HepG2 (cell line): ENCODE results near the gene CDK13. TPM values are rescaled to one million over a fixed set of nuclear protein-coding genes. Genes with fewer than 3 reads are reported as not detected.

Source experiments
- ATAC-seq: fragments of 200-7000 bp; cut with Tn5 transposase; 3 replicates; pipeline ENCODE4 v1.9.1; 2020; ENCODE audit warnings: mild to moderate bottlenecking, moderate library complexity
- BruUV-seq: library from RNA; stranded (reverse); fragments of 400-500 nt; replicated peaks from 2 replicates; lab custom pipeline; 2021; lab: Mats Ljungman, UMichigan
- CTCF ChIA-PET: fragments of 300-600 bp; formaldehyde crosslinking; extraction: SDS; loops from one replicate; lab custom pipeline; 2021; ENCODE audit warnings: low total read pairs, inconsistent platforms, low intra/inter-chr PET ratio; lab: Yijun Ruan, JAX
- POLR2A ChIA-PET: fragments of 350-600 bp; sonication (Branson Sonifier 250); formaldehyde crosslinking; loops from one replicate; lab custom pipeline; 2020; ENCODE audit warnings: antibody characterized with exemption, inconsistent platforms; lab: Yijun Ruan, JAX
- DNase-seq: peaks from one replicate; pipeline ENCODE4 v3.0.0-alpha.2; 2015; ENCODE audit warnings: low spot score
- FAIRE-seq: peaks from 3 replicates; lab custom pipeline; 2011; peaks lifted over from hg19 to GRCh38; lab: Jason Lieb, UNC
- H2AFZ ChIP-seq: one replicate; pipeline ENCODE4 v1.6.1; 2011; ENCODE audit warnings: low read length, inconsistent platforms
- H3K27ac ChIP-seq: fragments of 300-600 bp; 3 replicates; pipeline ENCODE4 v1.8.0; 2011; ENCODE audit warnings: mixed run types, mild to moderate bottlenecking, mixed read lengths, low read length, inconsistent platforms; ENCODE audit not compliant: insufficient read depth; ENCODE audit errors: extremely low read length
- H3K27me3 ChIP-seq, 2 experiments: fragments of 200-600 bp in 1 of 2; 2 replicates in 1 of 2; 3 replicates in 1 of 2; pipeline versions ENCODE4 v1.6.0 to v1.8.0; 2011; ENCODE audit warnings: low read length in 2 of 2, mild to moderate bottlenecking in 2 of 2, moderate library complexity in 2 of 2, inconsistent platforms in 1 of 2; ENCODE audit not compliant: insufficient read depth in 2 of 2, control insufficient read depth in 1 of 2
- H3K36me3 ChIP-seq, 2 experiments: fragments of 200-600 bp in 1 of 2; replicated peaks in 1 of 2; 2 replicates in 1 of 2; 3 replicates in 1 of 2; pipeline versions ENCODE4 v1.5.1 to v1.8.0; 2011; ENCODE audit warnings: low read length in 2 of 2, inconsistent platforms in 1 of 2; ENCODE audit not compliant: insufficient read depth in 2 of 2, control insufficient read depth in 1 of 2
- H3K4me1 ChIP-seq: 2 replicates; pipeline ENCODE4 v1.5.1; 2012; ENCODE audit warnings: low read length, inconsistent platforms; ENCODE audit not compliant: insufficient read depth
- H3K4me2 ChIP-seq: 2 replicates; pipeline ENCODE4 v1.6.0; 2011; ENCODE audit warnings: low read depth, low read length, inconsistent platforms
- H3K4me3 ChIP-seq, 3 experiments: fragments of 200-600 bp in 1 of 3; sonication (generic), shearing (Covaris generic) in 1 of 3; replicated peaks in 1 of 3; 2 replicates each; pipeline ENCODE4 v1.5.1; 2011 to 2016; ENCODE audit warnings: low read length in 3 of 3, inconsistent platforms in 2 of 3, low read depth in 2 of 3, mild to moderate bottlenecking in 2 of 3, control low read depth in 1 of 3, mixed read lengths in 1 of 3; ENCODE audit not compliant: insufficient read depth in 1 of 3
- H3K79me2 ChIP-seq: one replicate; pipeline ENCODE4 v1.6.1; 2011; ENCODE audit warnings: low read length, inconsistent platforms; ENCODE audit not compliant: insufficient read depth
- H3K9ac ChIP-seq: 2 replicates; pipeline ENCODE4 v1.6.0; 2011; ENCODE audit warnings: mild to moderate bottlenecking, low read depth, low read length, inconsistent platforms; ENCODE audit not compliant: insufficient read depth
- H3K9me3 ChIP-seq: 2 replicates; pipeline ENCODE4 v1.5.1; 2012; ENCODE audit warnings: mild to moderate bottlenecking, low read length
- H4K20me1 ChIP-seq: 2 replicates; pipeline ENCODE4 v1.6.0; 2011; ENCODE audit warnings: inconsistent platforms, mild to moderate bottlenecking, low read length, moderate library complexity; ENCODE audit not compliant: insufficient read depth
- AKAP8 ChIP-seq: sonication (generic); formaldehyde crosslinking; IDR thresholded peaks from 2 replicates; pipeline ENCODE4 v1.5.1; 2020; ENCODE audit warnings: mild to moderate bottlenecking, missing genetic modification reagents
- ARNT2 ChIP-seq: sonication (generic); formaldehyde crosslinking; IDR thresholded peaks from 2 replicates; pipeline ENCODE4 v1.8.0; 2022; ENCODE audit warnings: mild to moderate bottlenecking, low read depth, missing genetic modification reagents, moderate library complexity
- BHLHE40 ChIP-seq: IDR thresholded peaks from 2 replicates; pipeline ENCODE4 v1.6.1; 2011; ENCODE audit warnings: low read length, improper control_type of control experiment
- KLF11 ChIP-seq: IDR thresholded peaks from 2 replicates; pipeline ENCODE4 v1.6.1; 2016; ENCODE audit warnings: missing compliant biosample characterization
- KMT2B ChIP-seq: IDR thresholded peaks from 2 replicates; pipeline ENCODE4 v1.6.1; 2016; ENCODE audit warnings: missing genetic modification reagents, missing compliant biosample characterization
- PHF8 ChIP-seq: sonication (generic); formaldehyde crosslinking; IDR thresholded peaks from 2 replicates; pipeline ENCODE4 v1.5.0; 2020; ENCODE audit warnings: missing genetic modification reagents
- SAFB2 ChIP-seq: sonication (generic); formaldehyde crosslinking; IDR thresholded peaks from 2 replicates; pipeline ENCODE4 v1.5.1; 2020; ENCODE audit warnings: missing genetic modification reagents, low read depth, mild to moderate bottlenecking, borderline replicate concordance
- ZBED4 ChIP-seq: sonication (generic); formaldehyde crosslinking; IDR thresholded peaks from 2 replicates; pipeline ENCODE4 v1.4.0; 2020; ENCODE audit warnings: missing genetic modification reagents, borderline replicate concordance
- ZBTB2 ChIP-seq: sonication (generic); formaldehyde crosslinking; IDR thresholded peaks from 2 replicates; pipeline ENCODE4 v1.8.0; 2022; ENCODE audit warnings: low read depth, missing genetic modification reagents
- ZBTB44 ChIP-seq: sonication (generic); formaldehyde crosslinking; IDR thresholded peaks from 2 replicates; pipeline ENCODE4 v1.4.0; 2020; ENCODE audit warnings: missing genetic modification reagents
- ZNF329 ChIP-seq: sonication (generic); formaldehyde crosslinking; IDR thresholded peaks from 2 replicates; pipeline ENCODE4 v1.9.0; 2021; ENCODE audit warnings: low read depth, mild to moderate bottlenecking, missing genetic modification reagents
- ZNF800 ChIP-seq: sonication (generic); formaldehyde crosslinking; IDR thresholded peaks from 2 replicates; pipeline ENCODE4 v1.4.0; 2020; ENCODE audit warnings: missing genetic modification reagents
- WGBS: methylation state at CpG from one replicate; pipeline ENCODE4 v1.1.6; 2017; ENCODE audit warnings: low lambda C conversion rate; 5-methylcytosine and 5-hydroxymethylcytosine counted together
- in situ Hi-C: cut with HindIII; loops from 2 replicates; pipeline ENCODE4 v1.10.0; 2017; ENCODE audit warnings: low pct_unique_long_range_greater_than_20kb; ENCODE audit not compliant: extremely low pct_ligation_motif_present
- intact Hi-C: fragments of 100-400 bp; cut with micrococcal nuclease; formaldehyde crosslinking; loops from one replicate; pipeline ENCODE4 v1.10.0; 2022; ENCODE audit not compliant: unreplicated experiment
- polyA plus RNA-seq, 8 experiments: library from polyadenylated mRNA; depleted of rRNA in 3 of 8; stranded (reverse) in 7 of 8; unstranded in 1 of 8; fragments of >200 nt; fragmentation: Illumina TruSeq in 4 of 8; extraction: Trizol in 4 of 8; gene quantifications; 2 replicates each; pipeline versions ENCODE4 v1.2.1 to v1.2.3, GENCODE V29; 2011 to 2016; ENCODE audit warnings: low read depth in 4 of 8, missing spikeins in 1 of 8, mixed read lengths in 1 of 8; ENCODE audit not compliant: insufficient read depth in 1 of 8
- total RNA-seq, 5 experiments: library from RNA; depleted of rRNA; stranded (reverse); fragments of >200 nt; fragmentation: Illumina TruSeq; extraction: Trizol; gene quantifications; 2 replicates each; pipeline ENCODE4 v1.2.3, GENCODE V29; 2016; ENCODE audit warnings: low read depth in 1 of 5

The CDK13 gene
- total and polyA plus RNA-seq, 2 of the 13 experiments (the other 11 are each of a cell fraction or from before 2014, with no cell fraction given), result 21.0 to 40.9 TPM

- TF ChIP-seq ZBTB44 (peak; percentile 85), KMT2B (CRISPR knock-in tag) (peak; percentile 98), BHLHE40 (peak; percentile 29), ZBED4 (CRISPR knock-in tag) (peak; percentile 43; the same call in 1 of the 2 replicates)
Measured at GRCh38 chr7:40134428-40135316, 184.6 kb downstream of the CDK13 start, which contains the start of the genes MPLKIP and SUGCT (continued).

- no peak for ATAC-seq
- 4% methylated on average over 10 of the region's 17 CpGs for WGBS
- in situ Hi-C loops (no loop called here), intact Hi-C loops (loop anchor here (2.0 kb wide), 2 partner anchors 34 to 186 kb away; no protein-coding TSS in a partner anchor)
- peak overlapping the region; percentile 76 for H3K4me2 ChIP-seq
- peaks cover 38% of the 10 kb centered on the region for H3K79me2 ChIP-seq
- DNase-seq, result peak; percentile 10
- no peaks in the 10 kb centered on the region; a peak in 1 of 5 replicates for H3K27me3 ChIP-seq
- no peak for FAIRE-seq
- ChIA-PET CTCF (interaction anchor here (1.0 kb wide), 1 partner anchor 82 kb away, joined by 3 read pairs; no protein-coding TSS in a partner anchor), POLR2A (interaction anchor here (0.6 to 2.1 kb wide), 5 partner anchors 10 to 542 kb away, joined by 3 to 12 read pairs (median 3); no protein-coding TSS in a partner anchor)
- H3K9me3 ChIP-seq, result no peaks in the 10 kb centered on the region
- peak overlapping the region; percentile 73 to 86 (median 84) for H3K4me3 ChIP-seq
- H3K9ac ChIP-seq, result peak overlapping the region; percentile 95
- H4K20me1 ChIP-seq, result peaks cover 3% of the 10 kb centered on the region
- H3K4me1 ChIP-seq, result peaks cover 40% of the 10 kb centered on the region
- 0 out of 5 replicates have a peak, but pooled peaks cover 0 to 3% of the 10 kb centered on the region in 2 experiments for H3K36me3 ChIP-seq
- peak overlapping the region; percentile 44 for H2AFZ ChIP-seq
- H3K27ac ChIP-seq, result peak overlapping the region; percentile 92
- TSS peak; percentile 63 for BruUV-seq
- TF ChIP-seq KLF11 (CRISPR knock-in tag), result no peak
- 0 out of 2 replicates have a peak, but pooled peaks have one; percentile 4 for TF ChIP-seq AKAP8
- no peak for TF ChIP-seq ZBTB2 (CRISPR knock-in tag)
- 0 out of 2 replicates have a peak, but pooled peaks have one; percentile 18 for TF ChIP-seq SAFB2 (CRISPR knock-in tag)
- no peak; the same call in 1 of the 2 replicates for TF ChIP-seq ARNT2
- TF ChIP-seq ZNF800 (CRISPR knock-in tag), result peak; percentile 54; the same call in 1 of the 2 replicates
- TF ChIP-seq PHF8, result no peak
- TF ChIP-seq ZNF329 (CRISPR knock-in tag), result no peak
Measured at GRCh38 chr7:40135317-40135610, 185.2 kb downstream of the CDK13 start.
